GM12891 (cell line): Measurements from ENCODE around the gene COL7A1.

Experiments
- DNase-seq: peaks from one replicate; pipeline ENCODE4 v3.0.0; 2011; ENCODE audit warnings: low spot score; ENCODE audit not compliant: insufficient read length
- FAIRE-seq: peaks from 2 replicates; lab custom pipeline; 2011; peaks lifted over from hg19 to GRCh38; lab: Jason Lieb, UNC
- PAX5 ChIP-seq: IDR thresholded peaks from 2 replicates; pipeline ENCODE4 v1.6.1; 2011; ENCODE audit warnings: low read length, moderate library complexity, mild to moderate bottlenecking; ENCODE audit not compliant: insufficient read depth, severe bottlenecking
- POLR2A ChIP-seq: IDR thresholded peaks from 2 replicates; pipeline ENCODE4 v1.6.1; 2011; ENCODE audit warnings: low read depth, low read length, control low read depth
- POLR2AphosphoS5 ChIP-seq: IDR thresholded peaks from 2 replicates; pipeline ENCODE4 v1.6.1; 2011; ENCODE audit warnings: low read depth, low read length, control low read depth
- POU2F2 ChIP-seq: IDR thresholded peaks from 2 replicates; pipeline ENCODE4 v1.6.1; 2011; ENCODE audit warnings: low read depth, mild to moderate bottlenecking, control low read depth, low read length, moderate library complexity
- SPI1 ChIP-seq: IDR thresholded peaks from 2 replicates; pipeline ENCODE4 v1.6.1; 2011; ENCODE audit warnings: low read depth, low read length, control low read depth
- TAF1 ChIP-seq: IDR thresholded peaks from 2 replicates; pipeline ENCODE4 v1.6.1; 2011; ENCODE audit warnings: low read depth, low read length, control low read depth

The COL7A1 gene

GRCh38 chr3:48599509-48600285 lies 4.6 kb upstream of the COL7A1 start:
- TF ChIP-seq POU2F2 (no peak), POLR2AphosphoS5 (no peak), SPI1 (no peak), POLR2A (no peak), PAX5 (no peak), TAF1 (no peak)
- no peak for DNase-seq
- no peak for FAIRE-seq

GRCh38 chr3:48599077-48599501 lies 4.0 kb upstream of the COL7A1 start:
- DNase-seq (no peak), FAIRE-seq (no peak)
- no peak for TF ChIP-seq POU2F2

DNA sequence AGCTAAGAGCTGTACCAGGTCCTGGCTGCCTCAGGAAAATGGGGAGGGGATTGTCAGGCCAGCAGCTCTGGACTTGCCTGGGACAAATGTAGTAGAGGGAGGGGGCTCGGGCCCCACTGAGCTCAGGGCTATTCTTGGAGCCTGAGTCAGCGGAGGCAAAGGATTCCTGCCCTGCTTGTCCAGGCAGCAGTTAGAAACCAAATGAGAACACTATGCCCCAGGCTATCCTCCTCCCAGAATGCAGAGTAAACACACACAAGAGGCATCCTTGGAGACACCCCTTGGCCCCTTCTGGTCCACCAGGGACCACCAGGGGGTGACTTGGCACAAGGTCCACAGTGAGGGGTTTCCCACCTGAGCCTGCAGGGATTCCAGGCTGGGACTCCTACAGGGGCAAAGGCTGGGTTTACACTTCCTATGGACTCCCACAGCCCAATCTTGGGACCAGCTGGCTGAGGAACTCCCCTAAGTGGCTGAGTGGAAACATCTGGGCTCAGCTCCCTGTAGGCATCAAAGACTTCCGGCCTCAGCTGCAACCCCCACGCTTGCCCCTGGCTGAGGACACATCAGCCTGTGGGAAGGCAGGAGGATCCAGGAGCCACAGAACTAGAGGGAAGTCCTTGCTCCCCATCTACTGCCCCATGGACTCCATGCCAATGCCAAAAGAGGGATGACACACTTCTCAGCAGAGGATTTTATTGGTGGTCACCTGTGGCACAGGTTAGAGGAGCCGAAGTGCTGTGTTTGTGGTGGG lies 3.4 kb upstream of the COL7A1 start:
- no peak for DNase-seq
- no peak for TF ChIP-seq SPI1
- no peak for TF ChIP-seq TAF1
- TF ChIP-seq POLR2AphosphoS5: no peak
- TF ChIP-seq PAX5: no peak
- no peak for TF ChIP-seq POLR2A
- no peak for TF ChIP-seq POU2F2
- no peak for FAIRE-seq

DNA sequence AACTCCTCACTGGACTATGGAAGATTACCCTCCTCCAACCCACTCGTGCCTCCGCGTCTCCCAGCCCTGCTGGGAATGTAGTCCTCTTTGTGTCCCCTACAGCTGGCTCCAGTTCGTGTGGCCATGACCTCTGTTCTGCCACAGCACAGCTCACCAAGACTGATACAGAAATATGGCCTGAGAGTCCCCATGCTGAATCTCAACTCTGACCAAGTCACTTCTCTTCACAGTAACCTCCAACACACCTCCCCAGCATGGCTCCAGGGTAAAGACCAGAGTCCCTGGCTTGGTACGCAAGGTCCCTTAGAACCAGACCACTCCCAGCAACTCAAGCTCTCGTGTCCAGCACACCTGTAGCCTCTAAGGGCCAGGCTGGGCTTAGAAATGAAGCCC lies 2.3 kb upstream of the COL7A1 start:
- no peak for DNase-seq
- no peak for TF ChIP-seq PAX5
- TF ChIP-seq POU2F2: no peak
- no peak for TF ChIP-seq POLR2A
- no peak; the same call in 1 of the 2 replicates for TF ChIP-seq POLR2AphosphoS5
- TF ChIP-seq TAF1: no peak
- no peak for TF ChIP-seq SPI1
- no peak for FAIRE-seq

- DNase-seq: no peak
- FAIRE-seq: no peak
- no peak for TF ChIP-seq POLR2AphosphoS5
These were observed 1.7 kb upstream of the COL7A1 start for GRCh38 chr3:48596676-48597407.

DNA sequence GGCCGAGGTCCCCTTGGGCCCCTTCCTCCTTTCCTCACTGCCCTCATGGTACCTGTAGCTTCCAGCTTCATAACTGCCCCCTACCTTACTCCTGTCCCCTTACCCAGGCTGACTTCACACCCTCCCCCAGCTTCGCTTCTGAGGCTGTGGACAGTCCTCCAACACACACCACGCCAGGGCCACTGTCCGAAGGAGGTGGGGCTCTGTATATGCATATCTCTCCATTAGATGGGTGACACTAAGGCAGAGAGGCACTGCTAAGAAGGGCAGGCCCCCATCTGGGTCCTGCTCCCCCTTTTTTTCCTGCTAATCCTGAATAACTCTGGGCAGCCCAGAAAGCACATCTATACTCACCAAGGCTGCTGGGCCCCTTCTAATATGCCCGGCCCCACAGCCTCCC lies 1.0 kb upstream of the COL7A1 start:
- no peak for DNase-seq
- TF ChIP-seq SPI1 (no peak), POLR2A (no peak), POLR2AphosphoS5 (no peak), POU2F2 (no peak), PAX5 (no peak), TAF1 (no peak)
- no peak for FAIRE-seq

DNA sequence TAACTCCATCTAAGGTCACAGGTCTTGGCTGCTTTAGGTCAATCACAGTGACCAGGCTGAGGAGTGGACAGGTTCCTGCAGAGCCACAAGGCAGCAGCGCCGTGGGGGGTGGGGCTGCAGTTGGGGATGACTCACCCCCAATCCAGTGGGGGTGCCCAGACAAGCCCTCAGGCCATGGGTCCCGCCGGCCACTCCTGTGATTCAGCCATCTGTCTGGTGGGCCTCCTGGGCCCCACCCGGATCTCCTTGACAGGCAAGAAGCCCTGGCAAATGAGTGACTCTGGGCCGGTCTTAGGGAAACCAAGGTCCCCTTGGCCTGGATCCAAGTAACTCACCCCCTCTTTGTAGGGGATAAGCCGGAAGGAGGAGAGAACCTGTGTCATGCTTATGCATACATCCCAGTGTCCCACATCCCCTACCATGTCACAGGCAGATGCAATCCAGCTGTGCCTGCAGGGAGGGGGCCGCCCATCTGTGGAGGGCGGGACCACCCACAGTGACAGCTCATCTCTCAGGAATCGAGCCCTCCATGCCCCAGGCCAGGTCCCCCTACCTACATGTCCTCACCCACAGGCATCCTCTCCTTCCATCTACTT lies 495 bp upstream of the COL7A1 start:
- FAIRE-seq (no peak), DNase-seq (no peak)
- TF ChIP-seq POU2F2 (no peak), POLR2A (no peak), POLR2AphosphoS5 (no peak), PAX5 (no peak), SPI1 (no peak), TAF1 (no peak)

DNA sequence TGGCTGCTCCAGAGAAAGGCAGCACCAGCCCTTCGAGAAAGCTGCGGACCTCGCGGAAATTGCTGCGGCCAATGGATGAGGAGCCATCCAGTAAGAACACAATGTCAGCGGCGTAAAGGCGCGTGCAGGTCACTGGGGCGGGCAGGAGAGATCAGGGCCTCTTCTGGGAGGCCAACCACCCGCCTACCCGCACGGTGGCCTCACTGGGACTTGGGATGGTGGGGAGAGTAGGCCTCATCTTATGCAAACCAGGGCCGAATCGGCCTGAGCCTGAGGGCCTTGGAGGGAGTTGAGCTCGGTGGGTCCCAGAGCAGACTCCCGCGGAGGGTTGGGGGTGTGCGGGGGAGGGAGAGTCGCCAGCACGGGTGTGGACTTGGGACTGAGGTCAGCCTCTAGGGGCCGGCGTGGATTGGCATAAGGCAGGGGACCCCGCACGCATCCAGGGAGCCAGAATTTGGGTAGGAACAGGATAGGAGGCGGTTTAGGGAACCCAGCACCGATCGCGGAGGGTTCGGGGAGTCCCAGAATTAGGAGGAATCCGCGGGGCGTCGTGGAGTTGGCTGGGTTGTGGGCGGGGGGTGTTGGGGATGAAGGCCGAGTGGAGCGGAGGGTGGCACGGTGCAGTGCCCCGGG lies 596 bp downstream of the COL7A1 start:
- DNase-seq (no peak), FAIRE-seq (no peak)
- TF ChIP-seq POLR2AphosphoS5 (no peak), SPI1 (no peak), TAF1 (no peak), POLR2A (no peak), PAX5 (no peak), POU2F2 (no peak)

- TF ChIP-seq SPI1 (no peak), TAF1 (no peak), POLR2A (no peak), POLR2AphosphoS5 (no peak), PAX5 (no peak), POU2F2 (no peak)
- FAIRE-seq: no peak
- no peak for DNase-seq
These were observed 1.8 kb downstream of the COL7A1 start for GRCh38 chr3:48593337-48593736.

- DNase-seq (no peak), FAIRE-seq (no peak)
- no peak for TF ChIP-seq POLR2AphosphoS5
- TF ChIP-seq POU2F2: no peak
- TF ChIP-seq TAF1: no peak
- no peak for TF ChIP-seq SPI1
These were observed 2.5 kb downstream of the COL7A1 start for GRCh38 chr3:48592519-48593087.
